ENCODE measurements around the gene UBAP2. TPM values are rescaled to one million over a fixed set of nuclear protein-coding genes. Genes with fewer than 3 reads are reported as not detected.

The UBAP2 gene
- total RNA-seq, 1 experiment from 2014 or later, result 45.5 TPM

GRCh38 chr9:34072868-34073590, 24.3 kb upstream of the UBAP2 start:
- no peaks in the 10 kb centered on the region for H3K27me3 Mint-ChIP-seq (ENCODE audit: unreplicated experiment)
- H3K27ac Mint-ChIP-seq (ENCODE audit: unreplicated experiment), result no peak overlapping the region
- peak overlapping the region; percentile 9 for H3K4me3 Mint-ChIP-seq (ENCODE audit: low read depth, unreplicated experiment)
- no peaks in the 10 kb centered on the region for H3K9me3 Mint-ChIP-seq (ENCODE audit: low read depth, unreplicated experiment)
- peak; percentile 51 for DNase-seq
- no peaks in the 10 kb centered on the region for H3K36me3 Mint-ChIP-seq (ENCODE audit: insufficient read depth, unreplicated experiment)
- BruUV-seq (replicated peaks), result no TSS peak
- TF ChIP-seq CTCF (IDR thresholded peaks at IDR 0.05; ENCODE audit: unreplicated experiment), result no peak
- CTCF ChIA-PET, result interaction anchor here (0.6 to 1.9 kb wide), 13 partner anchors 18 to 449 kb away, joined by 3 to 15 read pairs (median 3); partner anchors contain the start of genes MYORG and UBAP2
- intact Hi-C loops (cut with micrococcal nuclease; ENCODE audit: unreplicated experiment), result loop anchor here (5.0 kb wide), 2 partner anchors 61 to 114 kb away; no protein-coding TSS in a partner anchor
- H3K4me1 Mint-ChIP-seq (ENCODE audit: low read depth, unreplicated experiment), result peaks cover 22% of the 10 kb centered on the region

- H3K27me3 Mint-ChIP-seq (ENCODE audit: unreplicated experiment), result no peaks in the 10 kb centered on the region
- H3K4me1 Mint-ChIP-seq (ENCODE audit: low read depth, unreplicated experiment), result peaks cover 22% of the 10 kb centered on the region
- intact Hi-C loops (cut with micrococcal nuclease; ENCODE audit: unreplicated experiment), result loop anchor here (5.0 kb wide), 2 partner anchors 60 to 115 kb away; no protein-coding TSS in a partner anchor
- no peaks in the 10 kb centered on the region for H3K36me3 Mint-ChIP-seq (ENCODE audit: insufficient read depth, unreplicated experiment)
- H3K27ac Mint-ChIP-seq (ENCODE audit: unreplicated experiment), result no peak overlapping the region
- no peak for TF ChIP-seq CTCF (IDR thresholded peaks at IDR 0.05; ENCODE audit: unreplicated experiment)
- CTCF ChIA-PET, result interaction anchor here (0.7 to 1.7 kb wide), 3 partner anchors 23 to 448 kb away, joined by 3 read pairs; no protein-coding TSS in a partner anchor
- DNase-seq, result peak; percentile 14
- BruUV-seq (replicated peaks), result no TSS peak
- no peaks in the 10 kb centered on the region for H3K9me3 Mint-ChIP-seq (ENCODE audit: low read depth, unreplicated experiment)
- no peak overlapping the region for H3K4me3 Mint-ChIP-seq (ENCODE audit: low read depth, unreplicated experiment)
Measured at GRCh38 chr9:34072410-34072809, 23.7 kb upstream of the UBAP2 start.

DNA sequence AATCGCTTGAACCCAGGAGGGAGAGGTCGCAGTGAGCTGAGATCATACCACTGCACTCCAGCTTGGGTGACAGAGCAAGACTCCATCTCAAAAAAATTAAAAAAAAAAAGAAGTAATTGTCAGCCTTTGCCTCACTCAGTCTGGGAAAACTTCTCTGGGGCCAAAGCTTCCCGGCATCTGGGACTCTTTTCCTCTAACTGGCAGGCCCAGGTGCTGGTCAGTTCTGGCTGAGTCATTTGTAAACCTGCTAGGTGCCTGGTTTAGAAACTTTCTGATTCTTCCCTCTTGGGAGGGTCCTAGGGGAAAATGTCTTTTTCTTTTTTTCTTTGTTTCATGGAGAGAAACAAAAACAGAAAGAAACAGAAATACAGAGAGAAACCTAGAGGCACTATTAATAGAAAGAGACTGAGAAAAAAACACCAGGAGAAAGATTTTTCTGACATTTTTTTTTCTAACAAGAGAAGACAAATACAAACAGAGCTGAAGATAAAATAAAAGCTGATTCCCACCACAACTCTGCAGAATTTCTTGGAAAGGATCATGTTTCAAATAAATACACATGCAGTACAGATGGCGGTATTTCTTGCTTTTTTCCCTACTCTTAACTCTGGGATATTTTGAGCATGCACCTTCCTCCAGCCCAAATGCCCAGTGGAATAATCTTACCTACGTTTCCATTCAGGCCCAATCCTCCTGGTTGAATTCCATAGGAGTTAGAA, 22.1 kb upstream of the UBAP2 start:
- Mint-ChIP-seq H3K4me3 (ENCODE audit: low read depth, unreplicated experiment) (no peak overlapping the region), H3K36me3 (ENCODE audit: insufficient read depth, unreplicated experiment) (no peaks in the 10 kb centered on the region), H3K27ac (ENCODE audit: unreplicated experiment) (no peak overlapping the region), H3K4me1 (ENCODE audit: low read depth, unreplicated experiment) (peaks cover 22% of the 10 kb centered on the region), H3K9me3 (ENCODE audit: low read depth, unreplicated experiment) (no peaks in the 10 kb centered on the region), H3K27me3 (ENCODE audit: unreplicated experiment) (no peaks in the 10 kb centered on the region)
- CTCF ChIA-PET, result no interaction called here
- no TSS peak for BruUV-seq (replicated peaks)
- no peak for TF ChIP-seq CTCF (IDR thresholded peaks at IDR 0.05; ENCODE audit: unreplicated experiment)
- intact Hi-C loops (cut with micrococcal nuclease; ENCODE audit: unreplicated experiment), result loop anchor here (5.0 kb wide), 2 partner anchors 58 to 117 kb away; no protein-coding TSS in a partner anchor
- no peak for DNase-seq

GRCh38 chr9:34069831-34070230, 21.1 kb upstream of the UBAP2 start:
- no TSS peak for BruUV-seq (replicated peaks)
- no peak for DNase-seq

More at GRCh38 chr9:34069831-34070230, 21.1 kb upstream of the UBAP2 start:
- CTCF ChIA-PET, result no interaction called here
- intact Hi-C loops (cut with micrococcal nuclease; ENCODE audit: unreplicated experiment), result loop anchor here (5.0 kb wide), 2 partner anchors 58 to 117 kb away; no protein-coding TSS in a partner anchor
- Mint-ChIP-seq H3K27me3 (ENCODE audit: unreplicated experiment) (no peaks in the 10 kb centered on the region), H3K4me3 (ENCODE audit: low read depth, unreplicated experiment) (no peak overlapping the region), H3K27ac (ENCODE audit: unreplicated experiment) (no peak overlapping the region), H3K9me3 (ENCODE audit: low read depth, unreplicated experiment) (no peaks in the 10 kb centered on the region), H3K36me3 (ENCODE audit: insufficient read depth, unreplicated experiment) (no peaks in the 10 kb centered on the region), H3K4me1 (ENCODE audit: low read depth, unreplicated experiment) (peaks cover 22% of the 10 kb centered on the region)
- TF ChIP-seq CTCF (IDR thresholded peaks at IDR 0.05; ENCODE audit: unreplicated experiment), result no peak

All from Calu3 (cell line).